ENCODE measurements around the gene UGT1A6. TPM values are rescaled to one million over a fixed set of nuclear protein-coding genes. Genes with fewer than 3 reads are reported as not detected.

UGT1A6 gene
- total RNA-seq, 1 experiment from 2014 or later, result not detected

GRCh38 chr2:233714121-233714520, 21.4 kb downstream of the UGT1A6 start (continued):
- TF ChIP-seq CREB1 (CRISPR knock-in tag; IDR thresholded peaks at IDR 0.05) (no peak), ZNF512 (CRISPR knock-in tag; IDR thresholded peaks at IDR 0.05; ENCODE audit: borderline replicate concordance) (no peak), AR (CRISPR knock-in tag; IDR thresholded peaks at IDR 0.05) (no peak), RELA (CRISPR knock-in tag; IDR thresholded peaks at IDR 0.05; ENCODE audit: borderline replicate concordance) (no peak), MAX (CRISPR knock-in tag; IDR thresholded peaks at IDR 0.05) (no peak), SMAD4 (CRISPR knock-in tag; IDR thresholded peaks at IDR 0.05) (no peak), MYBL2 (CRISPR knock-in tag; IDR thresholded peaks at IDR 0.05) (no peak), ZSCAN18 (CRISPR knock-in tag; IDR thresholded peaks at IDR 0.05) (no peak), CBFB (CRISPR knock-in tag; IDR thresholded peaks at IDR 0.05; ENCODE audit: low read depth) (no peak), ZBTB43 (CRISPR knock-in tag; IDR thresholded peaks at IDR 0.05) (no peak), USF1 (CRISPR knock-in tag; IDR thresholded peaks at IDR 0.05) (no peak)

GRCh38 chr2:233718552-233718951, 25.9 kb downstream of the UGT1A6 start, which contains the start of gene UGT1A4:
Gene UGT1A4 (plus strand): TSS chr2:233718736. CDS start chr2:233718821, 85 bp downstream.
- H3K27me3 Mint-ChIP-seq (ENCODE audit: low read depth), result peaks cover 7% of the 10 kb centered on the region; the same call in 1 of the 2 replicates
- ATAC-seq, result no peak
- H3K36me3 Mint-ChIP-seq, result no peaks in the 10 kb centered on the region
- no peak within 1 kb of the TSS for H3K27ac Mint-ChIP-seq
- no peak within 1 kb of the TSS for H3K4me3 Mint-ChIP-seq
- H3K4me1 Mint-ChIP-seq, result no peaks in the 10 kb centered on the region
- ChIA-PET POLR2A (no interaction called here), CTCF (no interaction called here)
- no peak for DNase-seq (ENCODE audit: low spot score)
- peaks cover 34% of the 10 kb centered on the region for H3K9me3 Mint-ChIP-seq
- TF ChIP-seq TEAD1 (CRISPR knock-in tag; IDR thresholded peaks at IDR 0.05) (no peak), IRF2 (CRISPR knock-in tag; IDR thresholded peaks at IDR 0.05; ENCODE audit: borderline replicate concordance, low read depth) (no peak), CTCF (IDR thresholded peaks at IDR 0.05) (no peak), ELF4 (CRISPR knock-in tag; IDR thresholded peaks at IDR 0.05; ENCODE audit: low read depth) (no peak), ATF2 (CRISPR knock-in tag; IDR thresholded peaks at IDR 0.05; ENCODE audit: borderline replicate concordance, low read depth) (no peak), ATF1 (CRISPR knock-in tag; IDR thresholded peaks at IDR 0.05) (no peak), USF2 (CRISPR knock-in tag; IDR thresholded peaks at IDR 0.05) (no peak), ETV6 (CRISPR knock-in tag; IDR thresholded peaks at IDR 0.05) (no peak), ZNF232 (CRISPR knock-in tag; IDR thresholded peaks at IDR 0.05) (no peak), ZNF425 (CRISPR knock-in tag; conservative IDR thresholded peaks at IDR 0.05) (no peak), NR3C1 (CRISPR knock-in tag; conservative IDR thresholded peaks at IDR 0.05; ENCODE audit: low read depth) (no peak), NR2C2 (CRISPR knock-in tag; IDR thresholded peaks at IDR 0.05) (no peak)
